Keratinocyte (primary cell): ENCODE data around the gene FMN1. TPM values are rescaled to one million over a fixed set of nuclear protein-coding genes. Genes with fewer than 3 reads are reported as not detected.

ENCODE experiments used
- DNase-seq: peaks from one replicate; pipeline ENCODE4 v3.0.0-alpha.2; 2011; ENCODE audit warnings: low read depth, missing footprints, low spot score
- FAIRE-seq: peaks from 2 replicates; lab custom pipeline; 2011; peaks lifted over from hg19 to GRCh38; lab: Jason Lieb, UNC
- H2AFZ ChIP-seq: 2 replicates; pipeline ENCODE4 v1.6.0; 2012; ENCODE audit warnings: low read length, control low read depth, inconsistent platforms; ENCODE audit not compliant: control insufficient read depth
- H3K27ac ChIP-seq: 2 replicates; pipeline ENCODE4 v1.5.1; 2011; ENCODE audit warnings: low read length; ENCODE audit not compliant: control insufficient read depth, insufficient read depth
- H3K27me3 ChIP-seq: 3 replicates; pipeline ENCODE4 v1.6.0; 2011; ENCODE audit warnings: low read length; ENCODE audit not compliant: control insufficient read depth, insufficient read depth; ENCODE audit errors: extremely low read depth
- H3K36me3 ChIP-seq, 2 experiments: 2 replicates in 1 of 2; 3 replicates in 1 of 2; pipeline ENCODE4 v1.5.1; 2011; ENCODE audit warnings: low read length in 2 of 2, mild to moderate bottlenecking in 1 of 2; ENCODE audit not compliant: control insufficient read depth in 2 of 2, insufficient read depth in 2 of 2; ENCODE audit errors: extremely low read depth in 1 of 2
- H3K4me1 ChIP-seq: 3 replicates; pipeline ENCODE4 v1.5.1; 2011; ENCODE audit warnings: low read length; ENCODE audit not compliant: control insufficient read depth, insufficient read depth; ENCODE audit errors: extremely low read depth
- H3K4me2 ChIP-seq: 3 replicates; pipeline ENCODE4 v1.6.0; 2011; ENCODE audit warnings: low read depth, low read length; ENCODE audit not compliant: control insufficient read depth, insufficient read depth; ENCODE audit errors: extremely low read depth
- H3K4me3 ChIP-seq, 3 experiments: fragments of 200-600 bp in 1 of 3; sonication (generic) in 1 of 3; 2 replicates in 2 of 3; 3 replicates in 1 of 3; pipeline ENCODE4 v1.5.1; 2011 to 2016; ENCODE audit warnings: low read length in 3 of 3, mild to moderate bottlenecking in 3 of 3, control low read depth in 2 of 3, inconsistent platforms in 1 of 3, low read depth in 1 of 3, mixed read lengths in 1 of 3, mixed run types in 1 of 3, moderate library complexity in 1 of 3; ENCODE audit not compliant: control insufficient read depth in 2 of 3, insufficient read depth in 2 of 3; ENCODE audit errors: extremely low read depth in 1 of 3
- H3K79me2 ChIP-seq: 2 replicates; pipeline ENCODE4 v1.6.0; 2012; ENCODE audit warnings: low read length; ENCODE audit not compliant: control insufficient read depth, insufficient read depth
- H3K9ac ChIP-seq: 3 replicates; pipeline ENCODE4 v1.6.0; 2011; ENCODE audit warnings: low read length; ENCODE audit not compliant: control insufficient read depth, insufficient read depth; ENCODE audit errors: extremely low read depth
- H3K9me1 ChIP-seq: 3 replicates; pipeline ENCODE4 v1.6.0; 2011; ENCODE audit warnings: low read length; ENCODE audit not compliant: control insufficient read depth, insufficient read depth; ENCODE audit errors: extremely low read depth
- H3K9me3 ChIP-seq: 2 replicates; pipeline ENCODE4 v1.5.1; 2012; ENCODE audit warnings: low read depth, low read length; ENCODE audit not compliant: control insufficient read depth
- H4K20me1 ChIP-seq: 3 replicates; pipeline ENCODE4 v1.6.0; 2011; ENCODE audit warnings: low read length; ENCODE audit not compliant: control insufficient read depth, insufficient read depth; ENCODE audit errors: extremely low read depth
- EZH2 ChIP-seq: IDR thresholded peaks from one replicate; pipeline ENCODE4 v1.6.1; 2012; ENCODE audit warnings: inconsistent platforms, mild to moderate bottlenecking, low read length, moderate library complexity
- dilution Hi-C: fragments of 300-500 bp; cut with MboI; formaldehyde crosslinking; loops from one replicate; pipeline ENCODE4 v1.7.0; 2020; ENCODE audit warnings: low sequenced_read_pairs; ENCODE audit not compliant: extremely low pct_ligation_motif_present
- polyA plus RNA-seq, 5 experiments: library from polyadenylated mRNA; depleted of rRNA in 3 of 5; stranded (reverse) in 3 of 5; stranded (forward) in 1 of 5; unstranded in 1 of 5; fragments of >200 nt; gene quantifications; 1 replicate in 1 of 5; 2 replicates in 3 of 5; 3 replicates in 1 of 5; pipeline versions ENCODE4 v1.2.1 to v1.2.3, GENCODE V29; 2011 to 2012; ENCODE audit warnings: missing spikeins in 2 of 5, low read depth in 1 of 5, low replicate concordance in 1 of 5
- TF ChIP-seq, protein P1 (sequence below), 3 experiments: IDR thresholded peaks in 1 of 3; conservative IDR thresholded peaks in 1 of 3; optimal IDR thresholded peaks in 1 of 3; 2 replicates in 2 of 3; 3 replicates in 1 of 3; pipeline versions ENCODE3 to v1.5.1; 2011; ENCODE audit warnings: low read length in 3 of 3, mild to moderate bottlenecking in 3 of 3, moderate library complexity in 2 of 3, control low read depth in 1 of 3, inconsistent platforms in 1 of 3; ENCODE audit not compliant: insufficient read depth in 2 of 3; ENCODE audit errors: extremely low read depth in 1 of 3

FMN1 gene
- polyA plus RNA-seq, 1 donor (not counting 4 experiments of a cell fraction or from before 2014, with no cell fraction given) = 0.71 TPM

DNA sequence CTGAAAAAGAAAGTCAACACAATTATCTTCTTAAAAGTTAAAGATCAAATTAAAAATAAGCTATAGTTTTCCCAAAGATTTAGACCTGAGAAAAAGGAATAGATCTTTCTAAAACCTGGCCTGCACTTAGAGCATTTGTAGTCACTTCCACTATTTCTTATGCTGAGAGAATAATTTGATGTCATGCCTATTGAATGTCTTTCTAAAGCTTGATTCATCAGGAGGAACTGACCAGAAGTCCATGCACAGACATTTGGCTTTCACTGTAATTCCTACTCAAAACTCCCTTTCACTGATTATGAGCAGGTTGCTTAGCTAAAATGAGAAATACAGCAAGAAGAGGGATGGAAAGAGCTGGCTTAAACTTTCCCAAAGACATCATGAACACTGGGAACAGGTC lies 472.4 kb downstream of the FMN1 start:
- DNase-seq (no peak), FAIRE-seq (no peak)
- H2AFZ ChIP-seq = no peak overlapping the region
- H4K20me1 ChIP-seq = no peaks in the 10 kb centered on the region
- H3K4me3 ChIP-seq = no peak overlapping the region
- no peaks in the 10 kb centered on the region for H3K9me3 ChIP-seq
- no peaks in the 10 kb centered on the region for H3K79me2 ChIP-seq
- dilution Hi-C loops = no loop called here
- H3K27ac ChIP-seq = no peak overlapping the region
- H3K4me2 ChIP-seq = no peak overlapping the region
- H3K9me1 ChIP-seq = no peaks in the 10 kb centered on the region
- TF ChIP-seq, protein P1, sequence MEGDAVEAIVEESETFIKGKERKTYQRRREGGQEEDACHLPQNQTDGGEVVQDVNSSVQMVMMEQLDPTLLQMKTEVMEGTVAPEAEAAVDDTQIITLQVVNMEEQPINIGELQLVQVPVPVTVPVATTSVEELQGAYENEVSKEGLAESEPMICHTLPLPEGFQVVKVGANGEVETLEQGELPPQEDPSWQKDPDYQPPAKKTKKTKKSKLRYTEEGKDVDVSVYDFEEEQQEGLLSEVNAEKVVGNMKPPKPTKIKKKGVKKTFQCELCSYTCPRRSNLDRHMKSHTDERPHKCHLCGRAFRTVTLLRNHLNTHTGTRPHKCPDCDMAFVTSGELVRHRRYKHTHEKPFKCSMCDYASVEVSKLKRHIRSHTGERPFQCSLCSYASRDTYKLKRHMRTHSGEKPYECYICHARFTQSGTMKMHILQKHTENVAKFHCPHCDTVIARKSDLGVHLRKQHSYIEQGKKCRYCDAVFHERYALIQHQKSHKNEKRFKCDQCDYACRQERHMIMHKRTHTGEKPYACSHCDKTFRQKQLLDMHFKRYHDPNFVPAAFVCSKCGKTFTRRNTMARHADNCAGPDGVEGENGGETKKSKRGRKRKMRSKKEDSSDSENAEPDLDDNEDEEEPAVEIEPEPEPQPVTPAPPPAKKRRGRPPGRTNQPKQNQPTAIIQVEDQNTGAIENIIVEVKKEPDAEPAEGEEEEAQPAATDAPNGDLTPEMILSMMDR (optimal IDR thresholded peaks at IDR 0.05 in 1 of 3, IDR thresholded peaks at IDR 0.05 in 1 of 3, conservative IDR thresholded peaks at IDR 0.05 in 1 of 3; ENCODE audit: extremely low read depth in 1 of 3, insufficient read depth in 2 of 3, low read length in 3 of 3) = no peak
- no peak for TF ChIP-seq EZH2
- no peaks in the 10 kb centered on the region for H3K36me3 ChIP-seq
- H3K9ac ChIP-seq = no peak overlapping the region
- peaks cover 52% of the 10 kb centered on the region for H3K27me3 ChIP-seq
- peaks cover 5% of the 10 kb centered on the region for H3K4me1 ChIP-seq

- H3K79me2 ChIP-seq = no peaks in the 10 kb centered on the region
- FAIRE-seq (no peak), DNase-seq (no peak)
- H3K4me2 ChIP-seq = no peak overlapping the region
- H3K27ac ChIP-seq = no peak overlapping the region
- TF ChIP-seq, protein P1 (optimal IDR thresholded peaks at IDR 0.05 in 1 of 3, IDR thresholded peaks at IDR 0.05 in 1 of 3, conservative IDR thresholded peaks at IDR 0.05 in 1 of 3; ENCODE audit: extremely low read depth in 1 of 3, insufficient read depth in 2 of 3, low read length in 3 of 3) = no peak
- no peak for TF ChIP-seq EZH2
- H3K9me1 ChIP-seq = no peaks in the 10 kb centered on the region
- H3K4me1 ChIP-seq = peaks cover 5% of the 10 kb centered on the region
- no peak overlapping the region for H3K9ac ChIP-seq
- no peaks in the 10 kb centered on the region for H4K20me1 ChIP-seq
- H3K9me3 ChIP-seq = no peaks in the 10 kb centered on the region
- dilution Hi-C loops = no loop called here
- no peak overlapping the region for H3K4me3 ChIP-seq
- no peak overlapping the region for H2AFZ ChIP-seq
- H3K36me3 ChIP-seq = no peaks in the 10 kb centered on the region
- peaks cover 57% of the 10 kb centered on the region for H3K27me3 ChIP-seq
Observed at GRCh38 chr15:32721596-32721995, 472.9 kb downstream of the FMN1 start.
